ENCODE data around the gene ATP5PO.

Gene ATP5PO

GRCh38 chr21:33943293-33943692 is 27.7 kb upstream of the ATP5PO start:
- Histone ChIP-seq H3K79me2 (ENCODE audit: control insufficient read depth, insufficient read depth, low read length) (no peaks in the 10 kb centered on the region), H4K8ac (ENCODE audit: low read depth, low read length) (no peak overlapping the region), H3K36me3 (ENCODE audit: control insufficient read depth, insufficient read depth, low read length) (no peaks in the 10 kb centered on the region), H3K56ac (ENCODE audit: low read length) (no peak overlapping the region), H3K4me2 (ENCODE audit: low read length) (no peak overlapping the region), H3K23ac (ENCODE audit: low read length) (no peak overlapping the region), H3K4me1 (ENCODE audit: control insufficient read depth, low read depth, low read length) (peaks cover 5% of the 10 kb centered on the region), H3K27ac (ENCODE audit: low read depth, low read length) (no peak overlapping the region), H2BK5ac (ENCODE audit: low read length) (no peak overlapping the region), H2BK120ac (ENCODE audit: low read depth, low read length) (no peak overlapping the region), H3K4ac (ENCODE audit: low read depth, low read length) (no peak overlapping the region), H3K18ac (ENCODE audit: low read length) (no peak overlapping the region), H3K27me3 (ENCODE audit: insufficient read depth, low read length, poor library complexity) (no peaks in the 10 kb centered on the region), H3K79me1 (ENCODE audit: low read length) (no peaks in the 10 kb centered on the region), H4K5ac (ENCODE audit: low read length) (no peak overlapping the region), H2AK5ac (ENCODE audit: low read length) (no peak overlapping the region), H3K4me3 (ENCODE audit: low read length) (no peak overlapping the region), H2BK15ac (replicated peaks; ENCODE audit: low read depth) (no peak overlapping the region), H3K9ac (ENCODE audit: low read length) (no peak overlapping the region)
- no peak for DNase-seq
- WGBS (ENCODE audit: extremely low coverage, insufficient coverage, low lambda C conversion rate), result no CpG with 5 or more reads among the region's 2 CpGs

- H3K18ac ChIP-seq (ENCODE audit: low read length), result no peak overlapping the region
- no peak overlapping the region for H3K56ac ChIP-seq (ENCODE audit: low read length)
- no peak overlapping the region for H3K4ac ChIP-seq (ENCODE audit: low read depth, low read length)
- H3K4me3 ChIP-seq (ENCODE audit: low read length), result no peak overlapping the region
- no peaks in the 10 kb centered on the region for H3K36me3 ChIP-seq (ENCODE audit: control insufficient read depth, insufficient read depth, low read length)
- peak overlapping the region; percentile 54 for H2BK120ac ChIP-seq (ENCODE audit: low read depth, low read length)
- no peak overlapping the region for H2BK5ac ChIP-seq (ENCODE audit: low read length)
- H3K27ac ChIP-seq (ENCODE audit: low read depth, low read length), result no peak overlapping the region
- H2BK15ac ChIP-seq (replicated peaks; ENCODE audit: low read depth), result no peak overlapping the region
- H3K4me2 ChIP-seq (ENCODE audit: low read length), result no peak overlapping the region
- H4K8ac ChIP-seq (ENCODE audit: low read depth, low read length), result no peak overlapping the region
- DNase-seq, result no peak
- no peak overlapping the region for H3K23ac ChIP-seq (ENCODE audit: low read length)
- H3K27me3 ChIP-seq (ENCODE audit: insufficient read depth, low read length, poor library complexity), result no peaks in the 10 kb centered on the region
- H2AK5ac ChIP-seq (ENCODE audit: low read length), result no peak overlapping the region
- H3K79me1 ChIP-seq (ENCODE audit: low read length), result no peaks in the 10 kb centered on the region
- H4K5ac ChIP-seq (ENCODE audit: low read length), result no peak overlapping the region
- H3K4me1 ChIP-seq (ENCODE audit: control insufficient read depth, low read depth, low read length), result peaks cover 2% of the 10 kb centered on the region
- H3K9ac ChIP-seq (ENCODE audit: low read length), result no peak overlapping the region
- no peaks in the 10 kb centered on the region for H3K79me2 ChIP-seq (ENCODE audit: control insufficient read depth, insufficient read depth, low read length)
Observed at GRCh38 chr21:33942426-33942825, 26.8 kb upstream of the ATP5PO start.

GRCh38 chr21:33940881-33941245 is 25.3 kb upstream of the ATP5PO start:
- H3K4me2 ChIP-seq (ENCODE audit: low read length), result no peak overlapping the region
- H3K4ac ChIP-seq (ENCODE audit: low read depth, low read length), result no peak overlapping the region
- H3K79me2 ChIP-seq (ENCODE audit: control insufficient read depth, insufficient read depth, low read length), result no peaks in the 10 kb centered on the region
- no peak overlapping the region for H3K23ac ChIP-seq (ENCODE audit: low read length)
- no peaks in the 10 kb centered on the region for H3K4me1 ChIP-seq (ENCODE audit: control insufficient read depth, low read depth, low read length)
- H2BK15ac ChIP-seq (replicated peaks; ENCODE audit: low read depth), result no peak overlapping the region
- no peak overlapping the region for H3K9ac ChIP-seq (ENCODE audit: low read length)
- H3K27ac ChIP-seq (ENCODE audit: low read depth, low read length), result no peak overlapping the region
- no peak overlapping the region for H2BK120ac ChIP-seq (ENCODE audit: low read depth, low read length)
- no CpG with 5 or more reads among the region's 5 CpGs for WGBS (ENCODE audit: extremely low coverage, insufficient coverage, low lambda C conversion rate)
- no peak overlapping the region for H3K18ac ChIP-seq (ENCODE audit: low read length)
- H3K4me3 ChIP-seq (ENCODE audit: low read length), result no peak overlapping the region
- DNase-seq, result no peak
- H4K5ac ChIP-seq (ENCODE audit: low read length), result no peak overlapping the region
- no peaks in the 10 kb centered on the region for H3K79me1 ChIP-seq (ENCODE audit: low read length)
- H3K36me3 ChIP-seq (ENCODE audit: control insufficient read depth, insufficient read depth, low read length), result no peaks in the 10 kb centered on the region
- no peak overlapping the region for H2BK5ac ChIP-seq (ENCODE audit: low read length)
- H2AK5ac ChIP-seq (ENCODE audit: low read length), result no peak overlapping the region
- no peak overlapping the region for H3K56ac ChIP-seq (ENCODE audit: low read length)
- no peaks in the 10 kb centered on the region for H3K27me3 ChIP-seq (ENCODE audit: insufficient read depth, low read length, poor library complexity)
- H4K8ac ChIP-seq (ENCODE audit: low read depth, low read length), result no peak overlapping the region

GRCh38 chr21:33940164-33940880 is 24.7 kb upstream of the ATP5PO start:
- Histone ChIP-seq H3K23ac (ENCODE audit: low read length) (no peak overlapping the region), H3K9ac (ENCODE audit: low read length) (no peak overlapping the region), H3K4me3 (ENCODE audit: low read length) (no peak overlapping the region), H2BK5ac (ENCODE audit: low read length) (no peak overlapping the region), H3K79me2 (ENCODE audit: control insufficient read depth, insufficient read depth, low read length) (no peaks in the 10 kb centered on the region), H3K79me1 (ENCODE audit: low read length) (no peaks in the 10 kb centered on the region), H3K36me3 (ENCODE audit: control insufficient read depth, insufficient read depth, low read length) (no peaks in the 10 kb centered on the region), H3K4me2 (ENCODE audit: low read length) (no peak overlapping the region), H3K4ac (ENCODE audit: low read depth, low read length) (no peak overlapping the region), H2BK120ac (ENCODE audit: low read depth, low read length) (no peak overlapping the region), H4K8ac (ENCODE audit: low read depth, low read length) (no peak overlapping the region), H3K4me1 (ENCODE audit: control insufficient read depth, low read depth, low read length) (no peaks in the 10 kb centered on the region), H2BK15ac (replicated peaks; ENCODE audit: low read depth) (no peak overlapping the region), H4K5ac (ENCODE audit: low read length) (no peak overlapping the region), H3K27me3 (ENCODE audit: insufficient read depth, low read length, poor library complexity) (no peaks in the 10 kb centered on the region), H3K27ac (ENCODE audit: low read depth, low read length) (no peak overlapping the region), H3K18ac (ENCODE audit: low read length) (no peak overlapping the region), H2AK5ac (ENCODE audit: low read length) (no peak overlapping the region), H3K56ac (ENCODE audit: low read length) (no peak overlapping the region)
- no peak for DNase-seq
- WGBS (ENCODE audit: extremely low coverage, insufficient coverage, low lambda C conversion rate), result no CpG with 5 or more reads among the region's 15 CpGs

- Histone ChIP-seq H2BK5ac (ENCODE audit: low read length) (no peak overlapping the region), H3K27me3 (ENCODE audit: insufficient read depth, low read length, poor library complexity) (no peaks in the 10 kb centered on the region)
- no CpG with 5 or more reads among the region's 3 CpGs for WGBS (ENCODE audit: extremely low coverage, insufficient coverage, low lambda C conversion rate)
Observed at GRCh38 chr21:33939226-33939625, 23.6 kb upstream of the ATP5PO start.

GRCh38 chr21:33938381-33938780 is 22.8 kb upstream of the ATP5PO start:
- Histone ChIP-seq H4K5ac (ENCODE audit: low read length) (no peak overlapping the region), H3K4me3 (ENCODE audit: low read length) (no peak overlapping the region), H3K18ac (ENCODE audit: low read length) (no peak overlapping the region), H2AK5ac (ENCODE audit: low read length) (no peak overlapping the region), H2BK5ac (ENCODE audit: low read length) (no peak overlapping the region), H3K9ac (ENCODE audit: low read length) (no peak overlapping the region), H4K8ac (ENCODE audit: low read depth, low read length) (no peak overlapping the region), H3K4me1 (ENCODE audit: control insufficient read depth, low read depth, low read length) (no peaks in the 10 kb centered on the region), H3K4ac (ENCODE audit: low read depth, low read length) (no peak overlapping the region), H2BK120ac (ENCODE audit: low read depth, low read length) (no peak overlapping the region), H3K27me3 (ENCODE audit: insufficient read depth, low read length, poor library complexity) (no peaks in the 10 kb centered on the region), H3K36me3 (ENCODE audit: control insufficient read depth, insufficient read depth, low read length) (no peaks in the 10 kb centered on the region), H2BK15ac (replicated peaks; ENCODE audit: low read depth) (no peak overlapping the region), H3K56ac (ENCODE audit: low read length) (no peak overlapping the region), H3K4me2 (ENCODE audit: low read length) (no peak overlapping the region), H3K23ac (ENCODE audit: low read length) (no peak overlapping the region), H3K79me1 (ENCODE audit: low read length) (no peaks in the 10 kb centered on the region), H3K79me2 (ENCODE audit: control insufficient read depth, insufficient read depth, low read length) (no peaks in the 10 kb centered on the region), H3K27ac (ENCODE audit: low read depth, low read length) (no peak overlapping the region)
- no peak for DNase-seq
- no CpG with 5 or more reads among the region's 3 CpGs for WGBS (ENCODE audit: extremely low coverage, insufficient coverage, low lambda C conversion rate)

More at GRCh38 chr21:33939226-33939625, 23.6 kb upstream of the ATP5PO start:
- H3K4me3 ChIP-seq (ENCODE audit: low read length), result no peak overlapping the region
- no peak overlapping the region for H3K56ac ChIP-seq (ENCODE audit: low read length)
- no peak overlapping the region for H3K4ac ChIP-seq (ENCODE audit: low read depth, low read length)
- no peak overlapping the region for H2AK5ac ChIP-seq (ENCODE audit: low read length)
- H2BK15ac ChIP-seq (replicated peaks; ENCODE audit: low read depth), result no peak overlapping the region
- no peak overlapping the region for H3K9ac ChIP-seq (ENCODE audit: low read length)
- H4K5ac ChIP-seq (ENCODE audit: low read length), result no peak overlapping the region
- no peaks in the 10 kb centered on the region for H3K36me3 ChIP-seq (ENCODE audit: control insufficient read depth, insufficient read depth, low read length)
- no peaks in the 10 kb centered on the region for H3K79me1 ChIP-seq (ENCODE audit: low read length)
- H3K23ac ChIP-seq (ENCODE audit: low read length), result no peak overlapping the region
- DNase-seq, result no peak
- no peak overlapping the region for H2BK120ac ChIP-seq (ENCODE audit: low read depth, low read length)
- no peak overlapping the region for H3K18ac ChIP-seq (ENCODE audit: low read length)
- H4K8ac ChIP-seq (ENCODE audit: low read depth, low read length), result no peak overlapping the region
- H3K4me2 ChIP-seq (ENCODE audit: low read length), result no peak overlapping the region
- no peaks in the 10 kb centered on the region for H3K4me1 ChIP-seq (ENCODE audit: control insufficient read depth, low read depth, low read length)
- no peaks in the 10 kb centered on the region for H3K79me2 ChIP-seq (ENCODE audit: control insufficient read depth, insufficient read depth, low read length)
- no peak overlapping the region for H3K27ac ChIP-seq (ENCODE audit: low read depth, low read length)

Data from mesendoderm (in vitro differentiated cells).